Measurements from ENCODE around the gene MSI2.

GRCh38 chr17:57722704-57723043 lies 466.4 kb downstream of the MSI2 start:
- TF ChIP-seq POLR2A (IDR thresholded peaks at IDR 0.05), result no peak
- no peak for TF ChIP-seq CTCF (IDR thresholded peaks at IDR 0.05)
- TF ChIP-seq POLR2AphosphoS5 (IDR thresholded peaks at IDR 0.05), result no peak
